GM18870 (cell line): ENCODE results near the gene GMDS.

Source experiments
- ATAC-seq: cut with Tn5 transposase; IDR thresholded peaks from one replicate; pipeline ENCODE4 v1.9.1; 2021; ENCODE audit warnings: moderate library complexity; ENCODE audit not compliant: unreplicated experiment

GMDS gene

GRCh38 chr6:1908784-1909183 is 336.6 kb downstream of the GMDS start:
- ATAC-seq = no peak

- ATAC-seq = no peak
Measured at GRCh38 chr6:1906609-1907008, 338.8 kb downstream of the GMDS start.

GRCh38 chr6:1906014-1906413 is 339.4 kb downstream of the GMDS start:
- no peak for ATAC-seq

- ATAC-seq = no peak
Measured at GRCh38 chr6:1904898-1905297, 340.5 kb downstream of the GMDS start.

- no peak for ATAC-seq
Measured at GRCh38 chr6:1904466-1904799, 341.0 kb downstream of the GMDS start.

- no peak for ATAC-seq
Measured at GRCh38 chr6:1903780-1904465, 341.5 kb downstream of the GMDS start.

GRCh38 chr6:1901556-1901955 is 343.8 kb downstream of the GMDS start:
- no peak for ATAC-seq

GRCh38 chr6:1896897-1897296 is 348.5 kb downstream of the GMDS start:
- no peak for ATAC-seq

GRCh38 chr6:1895721-1896120 is 349.7 kb downstream of the GMDS start:
- no peak for ATAC-seq

GRCh38 chr6:1894954-1895353 is 350.5 kb downstream of the GMDS start:
- no peak for ATAC-seq

GRCh38 chr6:1893470-1894130 is 351.8 kb downstream of the GMDS start:
- no peak for ATAC-seq

GRCh38 chr6:1892716-1893115 is 352.7 kb downstream of the GMDS start:
- ATAC-seq = no peak

GRCh38 chr6:1890987-1891386 is 354.4 kb downstream of the GMDS start:
- no peak for ATAC-seq

- no peak for ATAC-seq
Measured at GRCh38 chr6:1890071-1890470, 355.3 kb downstream of the GMDS start.

- ATAC-seq = no peak
Measured at GRCh38 chr6:1885576-1886011, 359.8 kb downstream of the GMDS start.

- no peak for ATAC-seq
Measured at GRCh38 chr6:1884313-1884712, 361.1 kb downstream of the GMDS start.

- no peak for ATAC-seq
Measured at GRCh38 chr6:1878330-1878729, 367.1 kb downstream of the GMDS start.

GRCh38 chr6:1873781-1874180 is 371.6 kb downstream of the GMDS start:
- no peak for ATAC-seq

GRCh38 chr6:1872649-1873131 is 372.7 kb downstream of the GMDS start:
- no peak for ATAC-seq

GRCh38 chr6:1871724-1872315 is 373.6 kb downstream of the GMDS start:
- ATAC-seq = no peak

GRCh38 chr6:1870932-1871331 is 374.5 kb downstream of the GMDS start:
- ATAC-seq = no peak

GRCh38 chr6:1870251-1870650 is 375.2 kb downstream of the GMDS start:
- no peak for ATAC-seq
